ENCODE results near the gene OR2V1.
A peak's percentile ranks its signal among the peaks of the same experiment; 100 is the strongest.
"Not testable (repeated sequence)": the region's sequence is repeated elsewhere in the genome, so short reads cannot be mapped to it uniquely, and the experiment has no call there.

Gene OR2V1

DNA sequence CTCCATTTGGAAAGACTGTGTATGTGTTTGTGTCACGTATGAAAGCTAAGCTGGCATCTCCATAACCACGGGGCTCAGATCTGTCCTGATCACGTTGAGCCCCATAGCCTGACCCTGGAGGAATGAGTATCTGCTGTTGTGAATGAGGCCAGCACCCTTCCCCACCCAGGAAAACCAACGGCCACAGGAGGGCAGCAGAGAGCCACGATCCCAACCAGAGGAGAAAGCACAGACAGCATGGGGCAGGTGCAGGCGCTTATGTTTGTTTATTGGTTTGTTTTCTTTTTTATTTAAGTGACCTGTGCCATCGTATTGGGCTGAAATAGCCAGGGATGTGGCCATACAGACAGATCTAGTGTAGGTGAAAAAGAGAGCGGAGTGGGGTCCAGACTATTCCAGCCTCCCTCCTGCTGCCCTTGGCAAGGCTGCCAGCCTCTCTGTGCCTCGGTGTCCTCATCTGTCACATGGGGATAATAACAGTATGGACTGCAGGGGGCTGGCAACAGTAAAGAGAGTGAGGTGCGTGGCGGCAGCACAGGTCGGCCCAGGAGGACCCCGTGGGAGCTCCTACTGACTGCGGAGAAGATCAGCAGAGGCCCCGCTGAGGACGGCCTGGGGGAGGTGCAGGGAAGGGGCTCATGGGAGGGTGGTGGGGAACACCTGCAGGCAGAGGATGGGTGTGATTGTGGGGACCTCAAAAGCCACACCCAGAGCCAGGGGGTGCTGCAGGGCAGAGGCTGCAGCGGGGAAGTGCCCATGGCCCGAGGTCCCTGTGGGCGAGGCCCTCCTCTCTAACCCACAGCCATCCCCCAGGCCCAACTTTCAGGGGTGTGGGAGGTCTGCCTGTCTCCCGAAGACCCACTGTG, 28.6 kb upstream of the OR2V1 start:
- DNase-seq = peak; percentile 91

DNA sequence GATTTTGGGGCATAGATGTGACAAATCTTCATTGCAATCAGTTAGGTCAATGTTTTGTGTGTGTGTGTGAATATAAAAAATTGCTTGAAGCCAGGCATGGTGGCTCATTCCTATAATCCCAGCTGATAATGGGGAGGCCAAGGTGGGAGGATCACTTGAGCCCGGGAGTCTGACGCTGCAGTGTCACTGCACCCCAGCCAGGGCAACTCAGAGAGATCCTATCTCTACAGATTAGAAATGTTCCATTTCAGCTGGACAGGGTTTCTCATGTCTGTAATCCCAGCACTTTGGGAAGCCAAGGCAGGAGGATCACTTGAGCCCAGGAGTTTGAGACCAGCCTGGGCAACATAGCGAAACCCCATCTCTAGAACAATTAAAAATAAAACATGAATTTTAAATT, 27.9 kb upstream of the OR2V1 start:
- no peak for DNase-seq

DNA sequence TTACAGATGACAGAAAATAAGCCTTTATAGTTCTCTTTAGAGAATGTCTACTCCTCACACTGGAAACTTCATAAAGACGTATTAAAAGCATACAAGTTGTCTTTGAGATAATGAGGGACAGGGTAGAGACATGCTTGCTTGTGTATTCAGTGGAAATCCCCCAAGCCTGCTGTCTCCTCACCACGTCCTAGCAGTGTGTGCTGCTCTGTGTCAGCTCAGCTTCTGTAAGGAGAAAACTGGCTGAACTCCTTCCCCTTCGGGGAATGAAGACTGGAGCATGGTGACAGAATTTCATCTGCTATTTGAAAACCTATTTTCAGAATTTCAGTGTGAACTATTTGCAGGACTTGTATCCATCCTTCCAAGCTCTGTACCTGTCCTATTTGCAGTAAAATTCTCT, 25.8 kb upstream of the OR2V1 start:
- no peak for DNase-seq

DNA sequence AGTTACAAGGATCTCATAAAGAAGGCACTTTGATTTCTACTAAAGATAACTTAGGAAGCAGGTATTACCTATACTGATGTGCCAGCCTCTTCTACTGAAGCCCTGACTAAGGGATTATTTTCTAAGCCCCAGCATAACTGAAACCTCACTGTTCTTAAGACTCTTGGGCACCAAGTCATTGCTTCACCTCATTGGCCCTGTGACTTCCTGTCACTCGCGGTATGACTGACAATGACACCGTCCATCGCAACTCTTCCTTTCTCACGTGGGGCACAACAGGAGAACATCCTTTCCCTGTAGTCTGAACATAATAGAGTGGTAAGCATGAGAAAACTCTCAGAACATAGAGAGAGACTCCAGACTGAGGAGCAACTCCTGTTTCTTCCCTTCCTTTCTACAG, 22.8 kb upstream of the OR2V1 start:
- DNase-seq = peak; percentile 64

DNA sequence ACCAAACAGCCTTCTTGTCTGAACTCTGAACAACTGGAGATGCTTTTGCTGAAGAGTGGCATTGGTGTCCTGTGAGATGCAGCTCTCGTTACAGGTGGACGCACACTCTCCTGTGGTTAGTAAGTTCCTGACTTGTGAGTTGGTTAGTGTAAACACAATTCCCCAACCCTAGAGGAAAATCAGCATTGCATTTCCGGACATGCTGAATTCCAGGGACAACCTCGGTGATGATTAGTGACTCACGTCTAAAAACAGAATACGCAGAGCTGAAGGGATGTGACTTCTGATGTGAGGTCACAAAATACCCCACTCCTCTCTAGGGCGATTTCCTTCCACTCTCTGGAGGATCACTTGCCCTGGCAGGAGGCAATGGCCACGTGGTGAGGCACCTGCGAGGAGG, 21.4 kb upstream of the OR2V1 start:
- no peak for DNase-seq

DNA sequence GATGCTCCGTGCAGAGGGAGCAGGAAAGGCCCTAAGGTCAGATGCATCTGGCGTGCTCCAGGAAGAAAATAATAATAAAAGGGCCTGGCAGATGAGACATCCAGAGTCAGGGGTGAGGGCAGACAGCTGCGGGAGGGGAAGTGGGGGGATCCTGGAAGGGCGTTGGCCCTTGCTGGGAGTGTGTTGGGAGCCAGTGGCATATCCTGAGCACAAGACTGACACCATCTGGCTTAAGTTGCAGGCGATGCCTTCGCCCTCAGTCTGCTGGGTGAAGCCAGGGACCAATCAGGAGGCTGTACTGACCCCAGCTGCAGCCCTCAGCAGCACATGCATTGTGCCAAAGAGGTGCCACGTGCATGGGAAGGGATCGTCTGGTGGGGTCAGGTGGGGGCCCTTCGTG, 20.2 kb upstream of the OR2V1 start:
- no peak for DNase-seq

DNA sequence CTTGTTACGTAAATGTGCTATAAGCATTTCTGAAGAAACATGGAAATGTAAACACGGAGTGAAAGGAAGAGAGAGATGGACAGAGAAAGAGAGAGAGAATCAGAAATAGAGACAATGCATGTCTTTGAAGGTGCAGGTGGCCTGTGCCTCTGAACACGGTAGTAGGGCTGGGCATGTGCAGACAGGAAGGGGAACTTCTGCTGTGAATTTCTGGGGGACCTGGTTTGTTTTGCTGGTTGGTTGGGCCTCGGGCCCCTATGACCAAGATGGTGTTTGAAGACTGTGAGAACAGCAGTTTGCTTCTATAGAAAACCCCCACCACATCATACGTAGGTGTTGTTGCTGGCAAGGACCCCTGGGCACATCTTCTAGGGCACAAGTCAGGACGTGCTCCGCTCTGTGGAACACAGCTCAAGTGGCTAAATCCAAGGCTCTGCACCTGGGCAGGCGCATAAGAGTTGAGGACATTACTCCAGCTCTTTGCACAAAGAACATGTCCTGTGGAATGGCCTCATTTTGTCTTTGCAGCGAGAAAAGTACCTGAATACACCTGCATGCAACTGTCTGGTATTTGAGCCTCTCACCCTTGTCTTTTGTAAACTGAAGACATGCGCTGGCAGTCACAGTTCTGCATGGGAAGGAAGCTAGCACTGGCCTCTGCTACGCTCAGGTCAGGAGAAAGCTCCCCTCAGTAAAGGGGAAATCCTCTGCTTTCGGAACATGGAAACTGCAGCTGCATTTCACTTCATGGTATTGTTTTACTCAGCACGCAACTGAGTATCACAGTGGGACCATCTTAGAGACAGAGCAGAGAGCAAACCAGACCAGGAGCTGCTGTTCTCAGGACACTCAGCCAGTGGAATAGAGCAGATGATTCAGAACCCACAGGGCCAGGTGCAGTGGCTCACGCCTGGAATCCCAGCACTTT, 19.1 kb upstream of the OR2V1 start:
- DNase-seq = no peak

DNA sequence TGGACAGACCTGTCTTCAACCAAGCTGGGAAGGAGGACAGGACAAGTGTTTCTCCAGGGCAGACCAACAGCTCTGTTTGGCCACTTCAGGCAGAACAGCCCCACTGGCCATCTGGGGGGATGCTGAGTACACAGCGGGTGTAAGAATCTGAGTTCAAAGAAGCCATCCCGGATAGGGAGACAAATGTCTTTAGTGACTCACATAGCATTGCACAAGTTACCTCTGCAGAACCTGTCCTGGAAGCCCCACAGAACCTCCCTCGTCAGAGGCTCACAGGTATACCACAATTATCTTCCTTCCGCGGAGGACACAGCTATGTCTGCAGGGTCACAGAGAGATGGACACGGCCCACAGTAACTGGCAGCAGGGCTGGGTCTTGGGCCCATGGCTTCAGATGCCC, 18.4 kb upstream of the OR2V1 start:
- DNase-seq = no peak

DNA sequence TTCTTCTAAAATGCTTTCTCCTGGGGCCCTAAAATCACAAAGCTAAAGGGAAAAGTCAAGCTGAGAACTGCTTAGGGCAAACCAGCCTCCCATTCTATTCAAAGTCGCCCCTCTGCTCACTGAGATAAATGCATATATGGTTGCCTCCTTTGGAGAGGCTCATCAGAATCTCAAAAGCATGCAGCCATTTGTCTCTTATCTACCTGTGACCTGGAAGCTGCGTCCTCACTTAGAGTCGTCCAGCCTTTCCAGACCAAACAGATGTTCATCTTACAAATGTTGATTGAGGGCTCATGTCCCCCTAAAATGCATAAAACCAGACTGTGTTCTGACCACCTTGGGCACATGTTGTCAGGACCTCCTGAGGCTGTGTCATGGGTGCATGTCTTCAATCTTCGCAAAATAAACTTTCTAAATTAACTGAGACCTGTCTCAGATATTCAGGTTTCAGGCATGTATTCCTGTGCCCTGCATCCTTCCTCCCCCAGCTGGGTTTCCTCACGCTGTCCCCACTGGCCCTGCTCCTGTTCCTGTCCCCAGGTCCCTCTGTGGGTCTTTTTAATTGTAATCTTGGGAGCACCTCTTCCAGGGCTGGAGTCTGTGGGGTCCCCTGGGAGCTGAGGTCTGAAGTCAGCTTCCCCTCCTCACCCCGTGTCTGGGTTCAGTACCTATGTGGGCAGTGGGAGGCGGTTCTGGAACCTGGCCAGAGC, 16.1 kb upstream of the OR2V1 start, which contains the start of gene OR2V2:
Gene OR2V2, plus strand, starts transcription at position 660 of the 710 bp plus-strand sequence. CDS start 7,357 bp downstream, outside the sequence.
- DNase-seq = not testable (repeated sequence)

DNA sequence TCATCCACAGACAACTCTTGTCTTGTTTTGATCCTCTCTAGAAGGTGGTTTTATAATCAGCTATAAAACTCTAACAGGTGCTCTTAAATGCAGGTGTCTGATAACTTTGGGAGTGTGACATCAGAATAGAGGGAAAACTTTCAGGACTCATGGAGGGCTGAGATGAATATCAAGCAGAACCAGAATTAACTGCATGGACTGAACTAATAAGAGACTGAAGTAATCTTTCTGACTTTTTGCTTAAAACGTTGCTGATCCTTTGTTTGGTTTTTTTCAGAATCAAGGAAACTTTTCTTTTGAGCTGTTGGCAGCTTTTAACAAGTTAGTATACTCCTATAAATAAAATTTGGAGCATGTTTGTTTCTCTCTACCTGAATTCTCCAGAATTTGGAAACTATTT, 14.2 kb upstream of the OR2V1 start:
- no peak for DNase-seq

DNA sequence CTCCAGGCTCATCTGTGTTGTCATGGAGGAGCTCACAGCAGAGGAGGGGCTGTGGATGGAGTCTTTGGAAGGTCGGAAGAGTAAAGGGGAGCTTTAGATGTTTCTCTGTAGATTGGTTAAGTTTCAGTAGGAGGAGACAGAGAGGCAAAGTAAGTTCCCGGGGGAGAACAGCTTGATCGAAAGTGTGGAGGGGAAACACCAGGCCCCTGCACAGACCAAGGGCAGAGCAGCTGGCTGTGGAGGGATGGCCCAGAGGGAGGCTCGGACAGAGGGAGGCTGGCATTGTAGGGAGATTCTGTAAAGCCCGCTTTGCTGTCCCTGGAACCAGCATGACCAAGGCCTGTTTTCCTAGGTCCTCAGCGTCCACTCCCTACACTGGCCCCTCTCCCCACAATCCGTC, 11.1 kb upstream of the OR2V1 start:
- DNase-seq = no peak

DNA sequence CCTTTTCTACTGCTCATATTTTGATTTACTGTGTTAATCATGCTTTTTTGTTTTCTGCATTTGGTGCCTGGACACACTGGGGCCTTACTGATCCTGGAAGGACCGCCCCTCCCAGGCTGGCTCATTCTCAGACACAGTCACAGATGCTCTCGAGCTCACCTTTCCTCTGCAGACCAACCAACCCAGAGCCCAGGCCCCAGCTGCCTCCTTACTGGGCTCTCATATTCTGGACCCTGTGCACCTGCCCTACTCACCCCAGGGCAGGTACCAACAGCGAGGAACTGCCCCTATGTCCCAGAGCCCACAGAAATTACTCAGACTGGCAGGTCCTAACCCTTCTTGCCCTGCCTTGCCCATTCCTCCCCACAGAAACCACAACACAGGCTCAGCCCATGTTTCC, 9.8 kb upstream of the OR2V1 start:
- no peak for DNase-seq

DNA sequence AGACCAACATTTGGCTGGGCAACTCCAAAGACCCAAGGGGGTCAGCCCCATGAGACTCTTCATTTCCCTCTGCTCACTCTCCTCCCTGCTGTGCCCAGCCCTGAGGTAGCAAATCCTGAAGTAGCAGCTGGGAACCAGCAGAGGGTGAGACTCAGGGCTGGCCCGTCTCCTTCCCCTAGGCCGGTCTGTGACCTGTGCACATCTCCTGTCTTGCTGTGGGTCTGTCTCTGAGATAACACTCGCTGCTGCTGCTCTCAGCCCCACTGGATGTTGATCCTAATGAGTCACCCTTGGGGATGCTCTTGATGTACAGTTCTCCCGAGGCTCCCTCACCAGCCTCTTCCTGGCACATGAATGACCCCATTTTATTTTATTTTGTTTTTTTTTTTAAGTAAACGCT, 7.3 kb upstream of the OR2V1 start:
- no peak for DNase-seq

DNA sequence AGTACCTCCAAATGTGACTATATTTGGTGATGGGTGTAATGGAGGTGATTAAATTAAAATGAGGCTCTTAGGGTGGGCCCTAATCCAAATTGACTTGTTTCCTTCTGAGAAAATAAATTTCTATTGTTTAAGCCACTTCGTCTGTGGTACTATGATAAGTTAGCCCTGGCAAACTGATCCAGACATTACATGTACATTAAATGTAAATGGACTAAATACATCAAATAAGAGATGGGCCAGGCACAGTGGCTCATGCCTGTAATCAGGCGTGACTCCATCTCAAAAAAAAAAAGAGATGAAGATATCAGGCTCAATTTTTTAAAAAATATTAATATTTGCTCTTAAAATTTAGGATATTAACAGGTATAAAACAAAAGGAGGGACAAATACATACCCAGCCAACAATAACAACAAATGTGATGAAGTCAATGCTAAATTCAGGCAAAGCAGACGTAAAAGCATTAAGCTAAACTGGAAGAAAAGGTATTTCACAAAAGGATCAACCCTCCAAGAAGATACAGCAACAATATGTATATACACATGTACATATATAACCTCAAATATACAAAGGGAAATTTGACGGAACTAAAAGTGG, 5.5 kb upstream of the OR2V1 start:
- DNase-seq = no peak

DNA sequence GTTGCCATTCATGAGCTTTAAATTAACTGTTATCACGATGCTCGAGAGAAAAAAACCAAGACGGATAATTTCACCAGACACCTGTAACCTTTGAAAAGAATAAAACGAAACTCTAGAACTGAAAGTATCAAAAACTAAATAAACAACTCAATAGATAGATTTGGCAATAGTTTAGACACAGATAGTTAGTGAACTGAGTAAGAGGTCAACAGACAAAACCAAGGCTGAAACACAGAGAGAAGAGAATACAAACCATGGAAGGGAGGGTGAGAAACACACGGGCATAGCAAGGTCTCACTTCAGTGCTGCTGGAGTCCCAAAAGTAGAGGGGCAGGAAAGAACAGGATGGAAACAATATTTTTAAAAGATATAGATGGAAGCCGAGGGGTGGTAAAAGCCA, 3.3 kb upstream of the OR2V1 start:
- DNase-seq = no peak

DNA sequence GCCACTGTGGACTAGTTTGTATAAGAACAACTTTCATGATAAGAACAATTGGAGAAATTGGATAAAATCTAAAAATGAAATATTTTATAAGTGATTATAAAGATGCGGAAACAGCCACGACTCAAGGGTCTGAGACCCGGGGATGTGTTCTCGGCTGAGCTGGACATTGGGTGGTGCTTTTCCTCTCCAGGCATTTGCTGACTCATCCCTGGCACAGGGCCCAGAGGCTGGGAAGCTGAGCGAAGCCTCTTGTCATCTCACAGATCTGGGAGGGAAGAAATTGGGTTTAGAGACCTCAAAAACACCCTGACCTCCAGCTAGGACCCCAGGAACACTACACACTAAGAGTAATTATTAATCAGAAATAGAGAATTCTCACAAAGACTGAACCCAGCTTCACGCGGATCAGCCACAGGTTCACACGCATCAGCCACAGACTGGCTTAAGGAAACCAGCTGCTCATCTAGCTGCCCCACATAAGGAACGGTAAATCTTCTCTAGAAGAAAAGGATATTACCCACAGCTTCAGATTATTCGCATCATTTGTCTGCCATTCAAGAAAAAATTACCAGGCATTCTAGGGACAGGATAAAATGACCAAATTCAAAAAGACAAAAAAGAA, 2.8 kb upstream of the OR2V1 start:
- no peak for DNase-seq

DNA sequence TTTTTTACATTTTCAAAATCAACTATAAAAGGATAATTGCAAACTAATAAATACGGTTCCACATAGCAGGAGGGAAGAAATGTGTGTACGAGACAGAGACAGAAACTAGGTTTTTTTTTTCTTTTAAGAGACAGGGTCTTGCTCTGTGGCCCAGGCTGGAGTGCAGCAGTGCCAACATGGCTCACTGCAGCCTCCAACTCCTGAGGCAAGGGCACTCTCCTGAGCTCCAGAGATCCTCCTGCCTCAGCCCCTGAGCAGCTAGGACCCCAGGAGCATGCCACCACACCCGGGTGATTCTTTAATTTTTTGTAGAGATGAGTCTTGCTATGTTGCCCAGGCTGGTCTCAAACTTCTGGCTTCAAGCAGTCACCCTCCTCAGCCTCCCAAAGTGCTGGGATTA, 2.1 kb upstream of the OR2V1 start:
- no peak for DNase-seq

DNA sequence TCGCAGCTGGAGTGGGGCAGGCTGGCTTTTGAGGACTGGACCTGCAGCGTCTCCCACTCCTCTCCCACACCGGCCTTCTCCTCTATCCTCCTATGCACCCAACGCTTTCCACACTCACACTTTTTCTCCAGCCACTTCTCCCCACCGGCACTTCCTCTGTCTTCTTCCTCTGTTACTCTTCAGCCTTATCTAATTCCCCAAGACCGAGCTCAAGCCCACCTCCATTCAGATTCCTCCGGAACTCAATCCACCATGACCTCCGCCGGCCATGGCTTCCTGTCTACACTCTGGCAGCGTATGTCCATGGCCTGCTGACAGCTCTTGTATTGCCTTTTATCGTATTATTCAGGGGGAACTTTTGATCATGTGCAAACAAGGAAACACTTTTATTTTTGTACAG, 545 bp upstream of the OR2V1 start:
- DNase-seq = no peak

DNA sequence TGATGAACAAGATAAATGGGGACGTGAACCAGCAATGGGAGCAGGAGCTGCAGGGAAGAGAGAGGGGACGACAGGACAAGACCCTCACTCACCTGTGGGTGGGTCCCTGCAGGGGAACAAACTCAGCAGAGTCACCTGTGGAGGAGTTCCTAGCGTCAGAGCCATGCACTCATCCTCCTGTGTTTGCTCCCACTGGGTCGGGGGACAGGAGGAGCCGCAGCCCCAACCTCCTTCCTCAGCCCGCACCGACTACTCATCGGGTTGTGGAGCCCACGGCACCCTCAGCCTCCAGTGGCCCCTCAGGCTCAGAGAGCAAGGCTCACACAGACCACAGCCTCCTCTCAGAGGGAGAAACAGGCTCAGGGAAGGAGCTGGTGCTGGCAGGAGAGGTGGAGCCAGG, 888 bp downstream of the OR2V1 start:
- DNase-seq = not testable (repeated sequence)

DNA sequence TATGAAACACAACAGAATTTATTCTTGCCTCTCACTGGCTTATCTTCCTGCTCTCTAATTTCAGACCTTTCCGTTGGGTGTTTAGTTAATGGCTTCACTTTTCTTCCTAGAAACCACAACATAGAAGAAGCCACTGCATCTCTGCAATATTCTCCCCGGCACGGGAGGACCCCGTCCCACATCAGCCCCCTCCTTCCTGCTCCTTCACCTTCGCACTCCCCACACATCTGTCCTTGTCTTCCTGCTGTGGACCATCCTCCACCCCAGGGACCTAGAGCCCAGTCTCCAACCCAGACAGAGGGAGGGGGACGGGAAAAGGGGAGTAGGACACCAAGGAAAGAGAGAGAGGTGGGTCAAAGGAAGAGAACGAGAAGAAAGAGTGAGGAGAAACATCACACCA, 1.4 kb downstream of the OR2V1 start:
- DNase-seq = no peak

DNA sequence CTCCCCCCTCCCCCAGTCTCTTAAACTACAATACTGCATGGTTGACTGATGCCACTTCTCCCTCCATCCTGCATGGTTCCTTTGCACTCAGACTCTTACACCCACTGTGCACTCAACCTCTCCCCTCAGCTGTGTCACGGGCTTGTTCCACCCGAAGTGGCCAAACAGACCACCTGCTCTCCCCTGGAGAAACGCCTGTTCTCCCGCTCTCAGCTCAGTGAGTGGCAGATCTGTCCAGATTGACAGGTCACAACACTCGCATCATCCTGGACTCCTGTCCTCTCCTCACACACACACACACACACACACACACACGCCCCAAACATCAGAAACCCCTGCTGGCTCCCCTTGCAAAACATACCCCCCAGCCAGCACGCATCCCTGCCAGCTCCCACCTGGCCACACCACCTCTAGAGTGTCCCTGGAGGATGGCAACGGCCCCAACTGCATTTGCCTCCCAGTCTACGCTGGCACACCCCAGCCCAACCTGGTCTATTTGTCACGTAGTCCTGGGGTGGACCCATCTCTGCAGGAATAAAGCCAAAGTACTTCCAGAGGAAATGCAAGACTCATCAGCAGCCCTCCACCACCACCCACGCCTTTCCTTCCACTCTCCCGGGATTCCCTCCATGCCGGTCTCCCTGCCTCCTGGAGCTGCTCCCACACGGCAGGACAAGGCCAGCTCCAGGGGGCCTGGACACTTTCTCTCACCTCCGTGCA, 2.9 kb downstream of the OR2V1 start:
- no peak for DNase-seq

DNA sequence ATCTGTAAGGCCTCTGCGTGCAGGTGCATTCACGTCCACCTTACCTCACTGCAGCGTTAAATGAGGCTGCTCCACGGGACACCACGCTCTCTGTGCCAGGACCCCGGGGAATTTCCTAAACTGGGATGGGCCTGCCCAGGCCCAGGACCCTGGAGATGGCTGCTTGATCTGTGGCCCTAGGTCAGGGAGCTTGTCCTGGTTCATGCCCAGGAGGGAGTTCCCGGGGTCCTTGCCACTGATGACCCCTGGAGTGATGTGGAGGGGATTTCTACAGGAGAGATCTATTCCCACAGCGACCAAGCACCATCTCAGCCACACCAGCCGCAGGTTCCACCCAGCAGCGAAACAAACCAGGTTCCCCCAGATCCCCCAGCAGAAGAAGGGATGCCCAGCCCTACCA, 3.5 kb downstream of the OR2V1 start:
- no peak for DNase-seq
